HG02798 (cell line): ENCODE results near the gene STX11.
"Not testable (repeated sequence)": the region's sequence is repeated elsewhere in the genome, so short reads cannot be mapped to it uniquely, and the experiment has no call there.

ENCODE experiments used
- ATAC-seq: cut with Tn5 transposase; IDR thresholded peaks from one replicate; pipeline ENCODE4 v1.9.1; 2021; ENCODE audit warnings: mild to moderate bottlenecking; ENCODE audit not compliant: unreplicated experiment, poor library complexity

Gene STX11

DNA sequence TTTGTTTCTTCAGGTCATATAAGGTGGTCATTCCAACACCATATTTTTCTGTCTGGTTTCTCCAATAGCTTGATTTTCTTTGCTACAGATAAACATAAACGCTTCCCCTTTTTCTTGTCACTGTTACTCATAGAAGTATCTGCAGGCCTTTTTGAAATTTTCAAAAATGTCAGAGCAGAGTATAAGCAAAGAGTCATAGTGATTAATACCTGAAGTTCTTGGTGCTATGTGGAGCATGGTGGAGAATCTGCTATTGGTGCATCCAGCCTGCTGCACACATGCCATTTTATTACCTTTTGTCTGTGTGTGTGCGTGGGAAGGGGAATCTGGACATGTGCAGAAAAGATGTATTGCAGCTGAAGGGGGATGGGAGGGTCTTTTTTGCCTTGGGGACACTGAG is 19.7 kb downstream of the STX11 start:
- no peak for ATAC-seq

DNA sequence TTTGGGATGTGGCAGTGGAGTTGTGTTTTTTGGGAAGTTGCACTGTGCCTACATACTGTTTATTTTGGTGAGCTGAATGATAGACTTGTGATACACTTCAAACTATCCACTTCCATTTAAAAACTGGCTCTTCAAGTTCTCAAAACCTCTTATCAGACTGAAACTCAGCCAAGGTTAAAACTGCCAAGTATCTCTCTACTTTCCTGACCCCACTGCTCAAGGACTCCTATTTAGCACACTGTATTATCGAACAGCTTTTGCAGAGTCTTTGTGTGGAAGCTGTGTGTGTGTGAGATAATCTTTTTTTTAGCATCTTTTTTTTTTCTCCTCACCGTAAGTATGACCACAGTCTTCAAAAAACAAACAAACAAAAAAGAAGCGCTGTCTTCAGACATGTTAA is 21.1 kb downstream of the STX11 start:
- no peak for ATAC-seq

DNA sequence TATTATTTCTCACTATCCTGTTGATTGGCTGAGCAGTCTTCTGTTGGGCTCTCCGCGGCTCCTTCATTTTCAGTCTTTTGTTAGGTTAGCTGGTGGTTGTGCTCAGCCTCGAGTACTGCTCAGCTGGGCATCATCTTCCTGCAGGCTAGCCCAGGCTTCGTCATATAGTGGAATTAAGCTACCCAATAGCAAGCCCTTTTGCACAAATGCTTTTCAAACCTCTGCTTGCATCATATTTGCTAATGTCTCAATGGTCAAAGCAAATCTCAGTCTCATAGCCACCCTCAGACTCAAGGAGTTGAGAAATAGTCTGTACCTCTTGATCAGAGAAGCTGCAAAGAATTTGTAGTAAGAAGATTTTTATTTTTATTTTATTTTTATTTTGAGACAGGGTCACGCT is 23.7 kb downstream of the STX11 start:
- ATAC-seq, result no peak

GRCh38 chr6:144176043-144176442 is 25.7 kb downstream of the STX11 start:
- no peak for ATAC-seq

GRCh38 chr6:144177726-144178125 is 27.4 kb downstream of the STX11 start:
- ATAC-seq, result no peak

GRCh38 chr6:144178323-144178722 is 28.0 kb downstream of the STX11 start:
- ATAC-seq, result no peak

GRCh38 chr6:144179237-144179636 is 28.9 kb downstream of the STX11 start:
- ATAC-seq, result no peak

DNA sequence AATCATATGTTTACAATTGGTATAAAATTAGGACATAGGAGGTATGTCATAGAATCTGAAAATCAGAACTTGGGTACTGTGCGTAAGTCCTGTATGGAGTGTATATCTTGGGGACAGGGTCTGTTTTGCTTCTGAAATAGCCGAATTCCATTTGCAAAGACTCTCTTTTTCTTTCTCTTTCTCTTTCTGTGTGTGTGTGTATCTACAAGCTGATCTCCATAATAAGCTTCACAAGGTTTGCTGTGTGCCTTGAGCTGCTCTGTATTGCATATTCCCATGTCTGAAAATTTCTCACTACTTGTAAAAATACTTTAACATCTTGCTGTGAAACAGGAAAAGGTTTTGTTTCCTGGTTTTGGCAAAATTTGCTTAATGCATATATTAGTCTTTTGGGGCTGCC is 29.5 kb downstream of the STX11 start:
- no peak for ATAC-seq

- ATAC-seq, result not testable (repeated sequence)
Observed at GRCh38 chr6:144180354-144180753, 30.0 kb downstream of the STX11 start.

DNA sequence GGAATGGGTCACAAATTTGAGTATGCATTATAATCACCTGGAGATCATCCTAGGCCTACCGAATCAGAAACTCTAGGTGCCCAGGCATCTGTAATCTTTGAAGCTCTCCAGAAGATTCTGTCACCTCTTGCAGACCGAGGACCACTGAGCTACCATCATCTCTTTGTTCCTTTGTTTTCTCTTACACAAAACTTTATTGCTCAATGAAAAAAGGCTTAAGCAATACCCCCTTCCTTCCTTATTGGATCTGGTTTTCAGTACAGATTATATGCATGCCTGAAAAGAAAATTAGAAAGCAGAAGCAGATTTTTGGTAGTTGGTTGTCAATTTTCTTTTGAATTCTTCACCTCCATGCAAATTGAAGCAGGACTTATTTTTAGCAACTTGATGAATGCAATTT is 31.3 kb downstream of the STX11 start:
- ATAC-seq, result no peak

DNA sequence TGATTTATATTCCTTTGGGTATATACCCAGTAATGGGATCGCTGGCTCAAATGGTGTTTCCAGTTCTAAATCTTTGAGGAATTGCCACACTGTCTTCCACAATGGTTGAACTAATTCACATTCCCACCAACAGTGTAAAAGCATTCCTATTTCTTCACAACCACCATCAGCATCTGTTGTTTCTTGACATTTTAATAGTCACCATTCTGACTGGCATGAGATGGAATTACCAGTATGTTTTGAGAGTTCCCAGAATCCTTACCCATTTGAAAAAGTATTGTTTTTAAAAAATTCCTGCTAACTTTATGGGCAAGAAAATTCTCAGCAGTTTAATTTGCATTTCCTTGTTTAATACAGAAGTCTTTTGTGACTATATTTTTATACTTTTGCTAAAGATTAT is 33.9 kb downstream of the STX11 start:
- not testable (repeated sequence) for ATAC-seq

GRCh38 chr6:144185133-144185836 is 35.0 kb downstream of the STX11 start:
- no peak for ATAC-seq

GRCh38 chr6:144186817-144187625 is 36.7 kb downstream of the STX11 start:
- no peak for ATAC-seq

DNA sequence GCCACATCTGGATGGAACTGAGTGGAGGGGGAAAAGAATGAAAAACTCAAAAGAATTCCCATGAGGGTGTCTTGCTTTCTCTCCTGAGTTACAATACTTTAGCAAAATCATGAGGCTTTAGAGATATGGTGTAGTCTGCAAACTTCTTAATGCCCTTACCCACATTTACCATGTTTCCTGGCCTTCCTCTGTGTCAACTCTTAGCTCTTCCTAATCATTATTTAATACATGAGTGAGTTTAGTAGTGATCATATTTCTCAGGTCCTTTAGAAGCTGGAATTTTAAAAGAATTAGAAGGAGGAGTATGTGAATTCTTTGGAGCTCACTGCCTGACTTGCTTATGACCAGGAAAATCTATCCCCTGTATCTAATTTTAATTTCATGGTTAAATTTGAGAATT is 39.0 kb downstream of the STX11 start:
- ATAC-seq, result no peak

GRCh38 chr6:144190080-144190479 is 39.8 kb downstream of the STX11 start:
- no peak for ATAC-seq

- ATAC-seq, result no peak
Observed at GRCh38 chr6:144190593-144190992, 40.3 kb downstream of the STX11 start.

DNA sequence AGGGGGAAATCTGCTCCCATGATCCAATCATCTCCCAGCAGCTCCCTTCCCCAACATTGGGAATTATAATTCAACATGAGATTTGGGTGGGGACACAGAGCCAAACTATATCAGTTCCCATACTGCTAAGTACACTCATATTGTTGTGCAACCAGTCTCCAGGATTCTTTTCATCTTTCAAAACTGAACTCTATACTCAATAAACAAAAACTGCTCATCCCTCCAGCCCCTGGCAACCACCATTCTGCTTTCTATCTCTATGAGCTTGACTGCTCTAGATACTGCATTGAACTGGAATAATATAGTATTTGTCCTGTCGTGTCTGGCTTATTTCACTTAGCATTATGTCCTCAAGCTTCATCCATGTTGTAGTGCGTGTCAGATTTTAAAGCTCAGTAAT is 42.9 kb downstream of the STX11 start:
- no peak for ATAC-seq

GRCh38 chr6:144194293-144194810 is 44.0 kb downstream of the STX11 start:
- ATAC-seq, result no peak

DNA sequence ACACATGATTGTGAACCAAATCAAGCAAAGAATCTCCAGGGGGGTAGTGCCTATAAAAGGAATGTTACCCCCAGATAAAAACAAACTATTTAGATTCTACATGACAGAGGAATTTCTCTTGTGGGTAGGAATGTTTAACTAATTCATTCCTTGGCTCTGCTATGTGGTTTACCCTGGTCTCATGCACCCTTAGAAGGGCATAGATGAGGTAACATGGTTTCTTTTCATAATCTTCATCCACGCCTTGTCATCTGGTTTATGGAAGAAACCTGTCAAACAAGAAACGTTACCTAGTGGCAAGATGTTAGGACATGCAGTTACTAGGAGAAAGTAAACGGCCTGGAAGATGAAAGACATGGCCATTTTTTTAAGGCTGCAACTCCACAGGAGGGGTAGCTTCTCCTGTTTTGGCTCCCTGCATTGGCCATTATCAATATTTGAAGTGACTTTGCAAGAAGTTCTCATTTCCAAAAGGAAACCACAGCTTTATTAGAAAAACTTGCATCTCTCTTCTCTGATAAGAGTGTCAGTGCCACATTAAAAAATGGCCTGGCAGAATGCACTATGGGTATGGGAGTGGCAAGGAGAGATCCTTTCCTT is 45.5 kb downstream of the STX11 start:
- no peak for ATAC-seq

DNA sequence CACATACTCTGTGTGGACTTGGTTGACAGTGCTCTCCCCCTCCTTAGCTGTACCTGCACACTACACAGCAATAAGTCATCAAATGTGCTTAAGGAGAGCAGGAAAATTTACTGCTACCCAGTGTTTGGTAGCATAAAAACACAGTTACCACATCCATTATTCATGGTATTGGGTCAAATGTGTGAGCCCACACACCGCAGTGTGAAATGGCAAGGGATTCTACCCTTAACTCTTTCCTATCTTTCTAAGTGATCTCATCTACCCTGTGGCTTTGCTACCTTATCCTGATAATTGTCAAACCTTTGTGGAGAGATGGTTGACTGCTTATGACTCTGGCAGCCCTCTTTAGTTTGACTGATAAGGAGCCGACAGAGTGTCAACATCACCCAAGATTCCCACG is 47.6 kb downstream of the STX11 start:
- no peak for ATAC-seq

DNA sequence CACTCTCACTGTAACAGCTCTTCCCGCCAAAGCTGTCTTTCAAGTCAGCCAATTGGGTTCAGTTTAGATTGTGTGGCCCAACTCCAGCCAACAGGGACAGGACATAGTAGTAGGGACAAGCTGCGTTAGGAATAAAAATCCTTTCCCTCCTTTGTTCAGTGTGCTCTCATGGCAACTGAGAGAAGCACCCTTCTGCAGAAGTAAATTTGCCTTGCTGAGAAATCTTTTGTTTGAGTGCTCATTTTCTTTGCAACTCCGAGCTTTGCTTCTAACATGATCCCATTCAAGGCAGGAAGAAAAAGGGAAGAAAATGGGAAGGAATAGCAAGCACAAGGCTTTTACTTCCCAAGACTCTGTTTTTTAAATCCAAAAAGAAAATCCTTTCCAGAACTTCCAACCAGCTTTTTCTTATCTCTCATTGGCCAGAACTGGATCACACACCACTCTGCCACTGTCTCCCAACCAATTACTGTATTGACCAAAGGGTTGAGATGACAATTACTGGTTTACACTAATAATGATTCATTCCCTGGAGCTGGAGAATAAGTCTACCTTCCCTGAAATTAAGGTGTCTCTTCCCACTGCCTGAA is 52.7 kb downstream of the STX11 start:
- no peak for ATAC-seq
